GM12872 (cell line): ENCODE measurements around the gene FAM120B.

ENCODE experiments used
- TF ChIP-seq, protein P1 (sequence below): IDR thresholded peaks from 3 replicates; pipeline ENCODE4 v1.5.1; 2011; ENCODE audit warnings: low read depth, mild to moderate bottlenecking, low read length, moderate library complexity; ENCODE audit not compliant: insufficient read depth

Gene FAM120B, protein sequence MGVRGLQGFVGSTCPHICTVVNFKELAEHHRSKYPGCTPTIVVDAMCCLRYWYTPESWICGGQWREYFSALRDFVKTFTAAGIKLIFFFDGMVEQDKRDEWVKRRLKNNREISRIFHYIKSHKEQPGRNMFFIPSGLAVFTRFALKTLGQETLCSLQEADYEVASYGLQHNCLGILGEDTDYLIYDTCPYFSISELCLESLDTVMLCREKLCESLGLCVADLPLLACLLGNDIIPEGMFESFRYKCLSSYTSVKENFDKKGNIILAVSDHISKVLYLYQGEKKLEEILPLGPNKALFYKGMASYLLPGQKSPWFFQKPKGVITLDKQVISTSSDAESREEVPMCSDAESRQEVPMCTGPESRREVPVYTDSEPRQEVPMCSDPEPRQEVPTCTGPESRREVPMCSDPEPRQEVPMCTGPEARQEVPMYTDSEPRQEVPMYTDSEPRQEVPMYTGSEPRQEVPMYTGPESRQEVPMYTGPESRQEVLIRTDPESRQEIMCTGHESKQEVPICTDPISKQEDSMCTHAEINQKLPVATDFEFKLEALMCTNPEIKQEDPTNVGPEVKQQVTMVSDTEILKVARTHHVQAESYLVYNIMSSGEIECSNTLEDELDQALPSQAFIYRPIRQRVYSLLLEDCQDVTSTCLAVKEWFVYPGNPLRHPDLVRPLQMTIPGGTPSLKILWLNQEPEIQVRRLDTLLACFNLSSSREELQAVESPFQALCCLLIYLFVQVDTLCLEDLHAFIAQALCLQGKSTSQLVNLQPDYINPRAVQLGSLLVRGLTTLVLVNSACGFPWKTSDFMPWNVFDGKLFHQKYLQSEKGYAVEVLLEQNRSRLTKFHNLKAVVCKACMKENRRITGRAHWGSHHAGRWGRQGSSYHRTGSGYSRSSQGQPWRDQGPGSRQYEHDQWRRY

GRCh38 chr6:170306324-170307079 lies at the start of gene FAM120B:
FAM120B (plus strand) TSS chr6:170306758; CDS start chr6:170317391, 10,633 bp downstream.
- TF ChIP-seq, protein P1, sequence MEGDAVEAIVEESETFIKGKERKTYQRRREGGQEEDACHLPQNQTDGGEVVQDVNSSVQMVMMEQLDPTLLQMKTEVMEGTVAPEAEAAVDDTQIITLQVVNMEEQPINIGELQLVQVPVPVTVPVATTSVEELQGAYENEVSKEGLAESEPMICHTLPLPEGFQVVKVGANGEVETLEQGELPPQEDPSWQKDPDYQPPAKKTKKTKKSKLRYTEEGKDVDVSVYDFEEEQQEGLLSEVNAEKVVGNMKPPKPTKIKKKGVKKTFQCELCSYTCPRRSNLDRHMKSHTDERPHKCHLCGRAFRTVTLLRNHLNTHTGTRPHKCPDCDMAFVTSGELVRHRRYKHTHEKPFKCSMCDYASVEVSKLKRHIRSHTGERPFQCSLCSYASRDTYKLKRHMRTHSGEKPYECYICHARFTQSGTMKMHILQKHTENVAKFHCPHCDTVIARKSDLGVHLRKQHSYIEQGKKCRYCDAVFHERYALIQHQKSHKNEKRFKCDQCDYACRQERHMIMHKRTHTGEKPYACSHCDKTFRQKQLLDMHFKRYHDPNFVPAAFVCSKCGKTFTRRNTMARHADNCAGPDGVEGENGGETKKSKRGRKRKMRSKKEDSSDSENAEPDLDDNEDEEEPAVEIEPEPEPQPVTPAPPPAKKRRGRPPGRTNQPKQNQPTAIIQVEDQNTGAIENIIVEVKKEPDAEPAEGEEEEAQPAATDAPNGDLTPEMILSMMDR: no peak

DNA sequence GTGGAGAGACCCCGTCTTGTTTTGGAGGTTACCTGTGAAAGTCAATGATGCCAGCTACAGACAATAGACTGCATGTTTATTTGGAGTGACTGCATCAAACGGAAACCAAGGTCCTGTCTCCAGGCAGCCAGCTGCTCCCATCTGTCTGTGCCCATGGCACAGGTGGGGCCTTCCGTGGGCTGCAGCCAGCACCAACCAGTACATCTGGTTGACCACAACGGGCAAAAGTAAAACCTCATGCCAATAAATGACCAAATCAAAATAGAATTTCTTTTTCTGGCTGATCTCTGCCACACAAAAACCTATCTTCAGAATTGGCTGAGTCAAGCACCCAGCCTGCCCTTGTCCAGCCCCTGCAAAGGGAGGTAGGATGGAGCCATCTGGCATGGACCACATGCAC lies 49.2 kb upstream of the FAM120B start:
- TF ChIP-seq, protein P1: no peak

DNA sequence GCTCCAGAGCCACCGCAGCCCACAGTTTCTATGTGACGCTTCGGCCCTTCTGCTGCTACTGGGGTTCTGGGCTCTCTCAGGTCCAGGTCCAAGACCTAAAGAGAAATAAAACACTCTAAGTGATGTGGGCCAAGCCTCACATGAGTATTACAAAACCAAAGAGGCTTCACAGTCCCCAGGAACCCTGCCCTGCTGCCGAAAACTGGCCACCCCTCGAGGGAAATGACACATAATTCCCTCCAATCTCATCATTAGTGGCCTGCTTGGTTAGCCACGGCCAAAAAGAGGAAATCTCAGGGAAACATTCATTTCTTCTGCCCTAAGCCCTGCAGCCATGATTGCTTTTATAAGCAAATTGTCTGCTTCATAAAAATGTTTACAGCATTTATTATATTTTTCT lies 48.2 kb upstream of the FAM120B start:
- TF ChIP-seq, protein P1: no peak

DNA sequence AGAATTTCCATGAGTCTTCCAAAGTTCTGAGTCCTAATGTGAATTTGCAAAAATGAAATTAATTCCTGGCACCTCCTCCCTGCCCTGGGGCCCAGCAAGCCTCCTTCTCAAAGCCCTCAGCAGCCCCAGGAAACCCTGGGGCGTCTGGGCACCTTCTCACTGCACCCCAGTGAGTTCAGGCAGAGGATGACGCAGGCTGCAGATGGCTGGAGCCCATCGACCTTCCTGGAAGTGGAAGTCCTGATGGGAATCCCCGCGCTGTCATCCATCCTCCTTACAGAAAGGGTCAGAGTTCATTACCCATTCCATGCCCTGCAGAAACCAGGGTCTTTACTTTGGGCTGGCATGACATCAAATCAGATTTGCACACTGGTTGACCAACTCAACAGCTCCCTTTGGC lies 47.3 kb upstream of the FAM120B start:
- TF ChIP-seq, protein P1: no peak

GRCh38 chr6:170260686-170261085 lies 45.9 kb upstream of the FAM120B start:
- TF ChIP-seq, protein P1: 0 out of 3 replicates have a peak, but pooled peaks have one; percentile 17

DNA sequence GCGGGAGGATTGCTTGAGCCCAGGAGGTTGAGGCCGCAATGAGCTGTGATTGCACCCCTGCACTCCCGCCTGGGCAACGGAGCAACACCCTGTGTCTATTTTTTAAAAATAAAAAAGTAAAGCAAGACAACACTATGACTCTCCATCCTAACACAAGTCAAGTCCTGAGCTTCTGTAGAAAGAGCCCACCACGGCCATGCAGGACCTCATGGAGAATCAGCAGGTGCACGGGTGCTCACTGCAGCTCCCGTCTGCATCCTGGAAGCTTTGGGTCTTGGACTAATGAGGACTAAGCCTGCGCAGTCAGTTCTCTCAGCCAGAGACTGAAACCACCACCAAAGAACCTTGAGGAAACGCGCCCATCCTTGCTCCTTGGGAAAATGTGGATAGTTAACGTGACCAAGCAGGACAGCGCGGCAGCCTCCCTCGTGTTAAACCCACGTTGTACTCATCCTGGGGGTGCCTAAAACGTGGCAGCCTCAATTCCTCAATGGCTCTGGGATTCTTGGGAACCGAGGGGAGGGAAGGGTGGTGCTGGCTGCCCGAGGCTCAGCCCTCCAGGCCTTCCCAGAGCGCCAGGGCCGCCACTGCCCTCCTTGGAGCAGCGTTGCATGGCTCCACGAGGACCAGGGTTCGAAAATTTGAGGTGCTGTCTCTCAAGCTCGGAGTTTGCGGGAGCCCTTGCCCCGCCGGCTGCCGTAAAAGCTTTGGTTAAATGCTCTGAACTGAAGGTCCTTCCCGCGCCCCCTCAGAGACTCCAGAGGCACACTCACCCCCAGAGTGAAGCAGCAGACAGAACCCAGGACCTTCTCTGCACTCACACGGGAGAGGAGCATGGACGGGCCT lies 44.7 kb upstream of the FAM120B start:
- TF ChIP-seq, protein P1: no peak
